Transverse colon (tissue), 4 donors: ENCODE results near the gene SASH3. TPM values are rescaled to one million over a fixed set of nuclear protein-coding genes. Genes with fewer than 3 reads are reported as not detected.

Source experiments
- DNase-seq: peaks from one replicate; pipeline ENCODE4 v3.0.0-alpha.2; 2019
- H3K27ac ChIP-seq, 4 donors: fragments of 200-600 bp; sonication (generic); 2 replicates each; pipeline ENCODE4 v1.5.1; 2016 to 2018; ENCODE audit warnings: inconsistent platforms in 4 of 4
- H3K27me3 ChIP-seq: fragments of 200-600 bp; sonication (generic); 2 replicates; pipeline ENCODE4 v1.5.1; 2017; ENCODE audit warnings: inconsistent platforms
- H3K36me3 ChIP-seq, 4 donors: fragments of 200-600 bp; sonication (generic); 2 replicates each; pipeline ENCODE4 v1.5.1; 2017 to 2019; ENCODE audit warnings: inconsistent platforms in 4 of 4
- H3K4me1 ChIP-seq, 4 donors: fragments of 200-600 bp; sonication (generic); 2 replicates each; pipeline ENCODE4 v1.5.1; 2017 to 2020; ENCODE audit warnings: inconsistent platforms in 4 of 4
- H3K4me3 ChIP-seq, 4 donors: fragments of 200-600 bp; sonication (generic); 1 replicate in 1 of 4; 2 replicates in 3 of 4; pipeline versions ENCODE4 v1.5.1 to v1.6.1; 2017 to 2019; ENCODE audit warnings: inconsistent platforms in 4 of 4
- H3K9me3 ChIP-seq, 2 donors: fragments of 200-600 bp; sonication (generic); 2 replicates each; pipeline ENCODE4 v1.5.1; 2017 to 2019; ENCODE audit warnings: inconsistent platforms in 2 of 2
- EP300 ChIP-seq: sonication (generic); formaldehyde crosslinking; IDR thresholded peaks from one replicate; pipeline ENCODE4 v1.6.1; 2017; ENCODE audit warnings: antibody characterized with exemption, low read depth
- POLR2A ChIP-seq: fragments of 450-650 bp; IDR thresholded peaks from one replicate; pipeline ENCODE4 v1.6.1; 2016; ENCODE audit warnings: antibody characterized with exemption, mild to moderate bottlenecking, moderate library complexity
- POLR2AphosphoS5 ChIP-seq, 3 donors: sonication (generic); formaldehyde crosslinking; IDR thresholded peaks; one replicate each; pipeline ENCODE4 v1.6.1; 2016; ENCODE audit warnings: antibody characterized with exemption in 3 of 3
- WGBS, 2 donors: methylation state at CpG; one replicate each; pipeline ENCODE4 v1.1.5; 2018; ENCODE audit warnings: low coverage in 1 of 2; 5-methylcytosine and 5-hydroxymethylcytosine counted together
- in situ Hi-C, 4 donors: fragments of 200-750 bp; cut with MboI; loops; one replicate each; pipeline versions ENCODE4 v1.15.0 to v1.15.1; 2017; ENCODE audit warnings: low sequenced_read_pairs in 3 of 4, low pct_ligation_motif_present in 1 of 4, low pct_unique_long_range_greater_than_20kb in 1 of 4
- intact Hi-C: fragments of 100-400 bp; cut with DNase I; formaldehyde crosslinking; loops from one replicate; pipeline ENCODE4 v1.15.1; 2023; ENCODE audit warnings: low total_unique reads
- total RNA-seq, 4 donors: library from RNA; depleted of rRNA; stranded (reverse); fragments of >200 nt; gene quantifications; one replicate each; pipeline ENCODE4 v1.1.0, GENCODE V29; 2016
- TF ChIP-seq, protein P1 (sequence below), 5 experiments: fragments of 200-600 bp in 3 of 5; fragments of 450-650 bp in 2 of 5; sonication (generic) in 3 of 5; IDR thresholded peaks; 1 replicate in 2 of 5; 2 replicates in 3 of 5; pipeline ENCODE4 v1.5.1; 2016 to 2017; ENCODE audit warnings: antibody characterized with exemption in 5 of 5, inconsistent platforms in 3 of 5, mild to moderate bottlenecking in 2 of 5, moderate library complexity in 1 of 5

Gene SASH3
- total RNA-seq, 4 donors from 2014 or later, result 1.6 to 20.9 (median 11.1) TPM

DNA sequence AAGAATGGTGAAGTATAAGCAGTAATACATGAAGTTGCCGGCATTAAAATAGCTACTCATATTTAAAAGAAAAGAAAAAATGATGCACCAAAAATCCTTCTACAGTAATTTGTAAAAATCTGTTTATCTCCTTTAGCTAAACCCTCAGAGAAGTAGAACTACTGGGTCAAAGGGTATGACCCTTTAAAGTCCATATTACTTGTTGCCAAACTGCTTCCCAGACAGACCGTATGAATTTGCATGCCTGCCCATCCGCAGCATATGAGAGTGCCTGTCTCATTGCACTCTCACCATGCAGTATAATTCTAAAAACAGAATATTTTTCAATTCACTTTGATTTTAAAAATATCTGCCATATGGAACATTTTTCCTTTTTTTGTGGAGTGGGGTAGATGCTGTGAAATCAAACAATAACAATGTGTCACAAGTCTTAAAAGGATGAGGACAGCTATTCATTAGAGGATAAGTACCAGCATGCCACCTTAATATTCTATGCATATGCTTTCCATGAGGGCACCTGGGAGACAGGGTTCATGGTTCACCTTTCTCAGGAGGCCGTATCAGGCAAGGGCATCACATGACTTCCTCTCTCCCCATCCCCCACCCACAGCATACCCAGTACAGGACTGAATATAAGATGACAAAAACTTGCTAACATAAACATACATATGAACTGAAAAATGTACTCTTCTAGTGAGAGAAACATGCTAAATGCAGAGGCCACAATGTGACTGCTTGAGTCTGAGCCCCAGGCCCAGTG is 46.2 kb downstream of the SASH3 start:
- Histone ChIP-seq H3K4me1 (no peaks in the 10 kb centered on the region), H3K27ac (no peak overlapping the region), H3K9me3 (no peaks in the 10 kb centered on the region), H3K27me3 (no peaks in the 10 kb centered on the region), H3K4me3 (no peak overlapping the region), H3K36me3 (no peaks in the 10 kb centered on the region)
- TF ChIP-seq POLR2A, result no peak
- no peak for TF ChIP-seq POLR2AphosphoS5 (IDR thresholded peaks at IDR 0.05)
- intact Hi-C loops, result no loop called here
- in situ Hi-C loops, result loop anchor here in 1 of 4 donors (25.0 kb wide), 1 partner anchor 189 kb away; no protein-coding TSS in a partner anchor
- WGBS, 2 donors, result 64% methylated on average over 4 of the region's 4 CpGs; no CpG with 5 or more reads in 1 of the 2 donors
- DNase-seq, result peak; percentile 22

GRCh38 chrX:129830494-129830893 is 50.7 kb downstream of the SASH3 start:
- no peak overlapping the region for H3K4me3 ChIP-seq
- no peak overlapping the region for H3K27ac ChIP-seq
- TF ChIP-seq POLR2AphosphoS5 (IDR thresholded peaks at IDR 0.05) (no peak), POLR2A (no peak), EP300 (no peak)
- TF ChIP-seq, protein P1, sequence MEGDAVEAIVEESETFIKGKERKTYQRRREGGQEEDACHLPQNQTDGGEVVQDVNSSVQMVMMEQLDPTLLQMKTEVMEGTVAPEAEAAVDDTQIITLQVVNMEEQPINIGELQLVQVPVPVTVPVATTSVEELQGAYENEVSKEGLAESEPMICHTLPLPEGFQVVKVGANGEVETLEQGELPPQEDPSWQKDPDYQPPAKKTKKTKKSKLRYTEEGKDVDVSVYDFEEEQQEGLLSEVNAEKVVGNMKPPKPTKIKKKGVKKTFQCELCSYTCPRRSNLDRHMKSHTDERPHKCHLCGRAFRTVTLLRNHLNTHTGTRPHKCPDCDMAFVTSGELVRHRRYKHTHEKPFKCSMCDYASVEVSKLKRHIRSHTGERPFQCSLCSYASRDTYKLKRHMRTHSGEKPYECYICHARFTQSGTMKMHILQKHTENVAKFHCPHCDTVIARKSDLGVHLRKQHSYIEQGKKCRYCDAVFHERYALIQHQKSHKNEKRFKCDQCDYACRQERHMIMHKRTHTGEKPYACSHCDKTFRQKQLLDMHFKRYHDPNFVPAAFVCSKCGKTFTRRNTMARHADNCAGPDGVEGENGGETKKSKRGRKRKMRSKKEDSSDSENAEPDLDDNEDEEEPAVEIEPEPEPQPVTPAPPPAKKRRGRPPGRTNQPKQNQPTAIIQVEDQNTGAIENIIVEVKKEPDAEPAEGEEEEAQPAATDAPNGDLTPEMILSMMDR (IDR thresholded peaks at IDR 0.05), result no peak
- no peaks in the 10 kb centered on the region for H3K27me3 ChIP-seq
- DNase-seq, result no peak
- 59 to 67% methylated on average over 3 to 4 of the region's 4 CpGs for WGBS, 2 donors
- intact Hi-C loops (no loop called here), in situ Hi-C loops (loop anchor here in 1 of 4 donors (25.0 kb wide), 1 partner anchor 193 kb away; no protein-coding TSS in a partner anchor)
- H3K36me3 ChIP-seq, result no peaks in the 10 kb centered on the region
- H3K9me3 ChIP-seq, result no peaks in the 10 kb centered on the region
- no peaks in the 10 kb centered on the region for H3K4me1 ChIP-seq

DNA sequence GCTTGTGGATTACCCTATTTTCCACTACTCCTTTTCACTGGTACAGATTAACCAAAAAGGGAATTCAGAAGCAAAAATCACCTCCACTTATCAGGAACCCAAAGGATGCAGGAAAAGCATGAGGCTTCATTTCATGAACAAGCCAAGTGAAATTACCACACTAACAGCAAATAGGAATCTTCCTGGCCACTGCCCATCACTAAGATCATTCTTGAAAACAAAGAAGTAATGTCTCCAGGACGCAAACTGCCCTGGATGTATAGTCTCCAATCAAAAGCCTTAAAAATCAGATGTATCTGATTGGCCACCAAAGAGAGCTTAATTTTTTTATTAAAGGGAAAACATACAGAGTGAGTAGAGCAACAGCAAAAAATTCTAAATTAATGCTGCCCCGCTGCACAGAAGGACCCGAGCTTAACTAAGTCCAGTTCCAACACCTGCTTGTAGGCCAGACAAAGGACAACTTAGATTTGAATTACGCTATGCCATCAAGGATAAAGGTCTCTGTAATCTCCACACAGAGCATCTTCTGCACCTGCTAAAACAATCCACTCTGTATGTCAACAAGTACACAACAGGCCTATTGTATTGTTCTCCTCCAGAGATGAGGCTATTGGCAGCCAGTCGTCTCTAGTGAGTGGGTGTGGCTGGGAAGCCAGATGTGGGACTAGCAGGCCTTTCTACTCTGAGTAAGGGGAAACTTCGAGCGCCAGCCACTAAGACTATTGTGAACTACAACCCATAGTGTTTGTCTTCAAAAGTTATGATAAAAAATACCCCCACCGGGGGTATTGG is 51.5 kb downstream of the SASH3 start:
- intact Hi-C loops (no loop called here), in situ Hi-C loops (loop anchor here in 1 of 4 donors (25.0 kb wide), 1 partner anchor 194 kb away; no protein-coding TSS in a partner anchor)
- Histone ChIP-seq H3K4me3 (no peak overlapping the region), H3K9me3 (no peaks in the 10 kb centered on the region), H3K4me1 (no peaks in the 10 kb centered on the region), H3K27me3 (no peaks in the 10 kb centered on the region), H3K36me3 (no peaks in the 10 kb centered on the region), H3K27ac (no peak overlapping the region)
- peak; percentile 19 for DNase-seq
- WGBS, 2 donors, result 43 to 49% methylated on average over 1 to 8 of the region's 8 CpGs
- TF ChIP-seq, protein P1 (IDR thresholded peaks at IDR 0.05), result no peak
- TF ChIP-seq POLR2AphosphoS5 (IDR thresholded peaks at IDR 0.05) (no peak), POLR2A (no peak), EP300 (no peak)

GRCh38 chrX:129833153-129833990 is 53.6 kb downstream of the SASH3 start:
- no peak overlapping the region for H3K4me3 ChIP-seq
- WGBS, 2 donors, result 79 to 80% methylated on average over 2 to 5 of the region's 5 CpGs
- H3K27me3 ChIP-seq, result no peaks in the 10 kb centered on the region
- no peaks in the 10 kb centered on the region for H3K9me3 ChIP-seq
- no peaks in the 10 kb centered on the region for H3K36me3 ChIP-seq
- no peak for DNase-seq
- in situ Hi-C loops, result loop anchor here in 1 of 4 donors (25.0 kb wide), 1 partner anchor 196 kb away; no protein-coding TSS in a partner anchor
- intact Hi-C loops, result no loop called here
- TF ChIP-seq, protein P1 (IDR thresholded peaks at IDR 0.05), result no peak
- no peak for TF ChIP-seq POLR2AphosphoS5 (IDR thresholded peaks at IDR 0.05)
- TF ChIP-seq POLR2A, result no peak
- TF ChIP-seq EP300, result no peak
- H3K4me1 ChIP-seq, result no peaks in the 10 kb centered on the region
- H3K27ac ChIP-seq, result no peak overlapping the region
